T-helper 2 cell treated with Interferon-gamma antibody and Interleukin-4, amounts not matched to agents 100 ng/mL and 5 ng/mL, for 36 hours (primary cell): ENCODE measurements around the gene PDE1C. TPM values are rescaled to one million over a fixed set of nuclear protein-coding genes. Genes with fewer than 3 reads are reported as not detected.
"Not testable (repeated sequence)": the region's sequence is repeated elsewhere in the genome, so short reads cannot be mapped to it uniquely, and the experiment has no call there.

Source experiments
- intact Hi-C: fragments of 100-400 bp; cut with micrococcal nuclease; formaldehyde crosslinking; loops from one replicate; pipeline ENCODE4 v1.15.1; 2023
- total RNA-seq: library from RNA; stranded (reverse); gene quantifications from 2 replicates; pipeline ENCODE4 v1.2.3, GENCODE V29; 2022

PDE1C gene
- total RNA-seq, 1 donor from 2014 or later, result not detected

- intact Hi-C loops, result no loop called here
Observed at GRCh38 chr7:31855530-31855929, 214.7 kb downstream of the PDE1C start.

GRCh38 chr7:31853380-31853779 lies 216.8 kb downstream of the PDE1C start:
- intact Hi-C loops, result no loop called here

DNA sequence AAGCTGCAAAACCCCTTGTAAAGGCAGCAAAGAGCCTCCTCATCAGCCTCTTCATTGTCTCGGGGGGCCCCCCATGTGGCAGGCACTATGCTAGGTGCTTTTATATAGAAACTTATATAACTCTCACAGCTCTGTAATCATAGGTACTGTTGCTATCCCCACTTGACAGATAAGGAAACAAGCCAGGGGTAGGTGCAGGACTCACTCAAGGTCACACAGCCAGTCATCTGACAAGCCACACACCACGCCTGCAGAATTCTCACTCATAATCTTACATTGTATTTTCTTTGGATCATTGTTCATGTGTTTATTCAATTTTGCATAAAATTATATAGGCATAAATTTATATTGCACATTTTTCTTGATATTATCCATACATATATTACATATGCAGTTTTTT lies 217.7 kb downstream of the PDE1C start:
- intact Hi-C loops, result no loop called here

- intact Hi-C loops, result no loop called here
Observed at GRCh38 chr7:31851119-31851518, 219.1 kb downstream of the PDE1C start.

DNA sequence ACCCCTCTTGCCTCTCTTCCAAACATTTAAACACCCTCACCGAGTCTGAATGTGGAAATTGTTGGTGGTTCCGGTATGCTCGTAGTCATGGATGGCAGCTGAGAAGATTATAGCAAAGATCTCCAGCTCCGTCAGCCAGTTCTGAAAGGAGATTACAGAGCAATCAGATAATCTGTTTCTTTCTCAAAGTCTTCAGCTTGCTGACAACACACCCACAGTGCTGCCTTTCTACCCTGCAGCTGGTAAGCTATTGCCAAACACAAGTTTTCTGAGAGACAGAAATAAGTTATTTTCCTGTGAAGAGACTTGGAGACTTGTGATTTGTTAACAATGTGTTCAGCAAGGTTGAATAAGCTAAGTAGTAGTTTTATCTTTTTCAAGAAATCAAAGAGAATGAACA lies 219.6 kb downstream of the PDE1C start:
- intact Hi-C loops, result no loop called here

DNA sequence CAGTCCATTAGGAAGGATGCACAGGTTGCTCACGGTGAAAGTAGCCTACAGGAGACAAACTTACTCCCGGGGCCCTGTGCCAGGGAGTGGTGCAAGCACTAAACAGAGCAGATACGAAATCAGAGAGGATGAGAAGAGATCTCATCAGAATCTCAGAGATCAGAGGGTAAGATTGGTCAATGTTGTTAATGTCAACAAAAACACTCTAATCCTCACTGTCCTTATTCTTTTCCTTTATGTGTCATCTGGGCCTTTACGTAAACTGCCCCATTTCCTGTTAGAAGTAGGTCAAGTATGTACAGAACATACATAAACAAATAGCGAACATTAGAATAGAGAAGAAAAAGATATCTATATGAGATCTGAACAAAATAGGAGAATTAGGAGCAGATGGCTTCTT lies 220.1 kb downstream of the PDE1C start:
- intact Hi-C loops, result no loop called here

- intact Hi-C loops, result no loop called here
Observed at GRCh38 chr7:31835471-31835870, 234.7 kb downstream of the PDE1C start.

DNA sequence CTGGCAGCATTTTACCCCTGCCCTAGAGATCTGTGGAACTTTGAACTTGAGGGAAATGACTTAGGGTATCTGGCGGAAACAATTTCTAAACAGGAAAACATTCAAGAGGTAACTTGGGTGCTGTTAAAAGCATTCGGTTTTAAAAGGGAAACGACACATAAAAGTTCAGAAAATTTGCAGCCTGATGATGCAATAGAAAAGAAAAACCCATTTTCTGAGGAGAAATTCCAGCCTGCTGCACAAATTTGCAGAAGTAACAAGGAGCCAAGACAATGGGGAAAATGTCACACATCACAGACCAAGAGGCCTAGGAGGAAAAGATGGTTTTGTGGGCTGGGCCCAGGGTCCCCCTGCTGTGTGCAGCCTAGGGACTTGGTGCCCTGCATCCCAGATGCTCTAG lies 236.6 kb downstream of the PDE1C start:
- intact Hi-C loops, result not testable (repeated sequence)

DNA sequence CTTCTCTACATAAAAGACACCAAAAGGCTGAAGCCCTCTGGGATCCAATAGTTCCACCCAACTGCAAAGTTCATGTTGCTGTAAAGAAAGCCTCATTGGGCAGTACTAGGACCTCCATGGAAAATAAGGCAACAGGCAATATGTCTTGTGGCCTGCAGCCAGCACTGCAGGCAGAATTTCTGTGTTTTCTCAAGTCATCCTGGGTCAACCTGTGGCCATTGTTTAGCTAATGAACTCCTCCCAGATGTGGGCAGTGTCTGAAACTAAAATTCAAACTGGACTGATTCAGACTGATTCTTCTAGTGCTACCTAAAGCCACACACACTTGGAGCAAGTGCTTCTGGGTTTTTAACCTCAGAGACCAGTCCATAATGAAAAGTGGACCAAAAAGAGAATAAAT lies 241.7 kb downstream of the PDE1C start:
- intact Hi-C loops, result no loop called here

GRCh38 chr7:31825576-31825975 lies 244.6 kb downstream of the PDE1C start:
- intact Hi-C loops, result no loop called here

DNA sequence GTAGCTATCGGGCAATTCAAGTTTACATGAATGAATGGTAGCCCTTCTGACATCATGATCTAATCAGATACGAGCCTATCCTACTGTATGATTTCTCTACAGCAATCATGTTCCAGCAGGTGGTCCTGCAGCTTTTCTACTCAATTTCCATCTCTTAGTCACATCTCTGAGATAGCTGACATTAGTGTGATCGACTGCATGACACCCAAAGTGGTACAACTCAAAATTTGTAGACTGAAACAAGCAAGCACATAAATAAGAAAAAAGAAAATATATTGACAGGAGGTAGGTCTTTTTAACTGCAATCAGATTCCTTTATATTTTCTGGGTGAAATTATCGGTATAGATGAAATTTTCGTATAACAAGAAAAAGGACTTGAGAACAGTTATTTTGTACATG lies 251.2 kb downstream of the PDE1C start:
- intact Hi-C loops, result no loop called here

- intact Hi-C loops, result no loop called here
Observed at GRCh38 chr7:31816810-31817209, 253.4 kb downstream of the PDE1C start.

DNA sequence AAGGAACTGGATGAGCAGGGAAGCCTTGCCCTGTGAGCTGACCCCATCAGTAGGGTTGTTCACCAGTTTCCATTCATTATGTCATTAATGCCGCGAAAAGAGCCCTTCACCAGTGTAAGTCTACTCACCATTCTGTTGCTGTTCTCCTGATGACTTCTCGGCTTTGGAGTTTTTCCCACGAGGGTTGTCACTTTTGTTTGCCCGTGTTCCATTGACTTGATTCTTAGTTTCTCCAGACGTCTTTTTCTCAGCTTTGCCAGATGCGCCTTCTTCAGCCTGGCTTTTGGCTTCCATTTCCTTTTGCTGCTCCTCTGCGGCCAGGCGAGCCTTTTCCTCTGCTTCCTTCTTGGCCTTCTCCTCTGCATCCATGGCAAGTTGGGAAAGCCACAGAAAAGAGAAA lies 254.4 kb downstream of the PDE1C start:
- intact Hi-C loops, result no loop called here

DNA sequence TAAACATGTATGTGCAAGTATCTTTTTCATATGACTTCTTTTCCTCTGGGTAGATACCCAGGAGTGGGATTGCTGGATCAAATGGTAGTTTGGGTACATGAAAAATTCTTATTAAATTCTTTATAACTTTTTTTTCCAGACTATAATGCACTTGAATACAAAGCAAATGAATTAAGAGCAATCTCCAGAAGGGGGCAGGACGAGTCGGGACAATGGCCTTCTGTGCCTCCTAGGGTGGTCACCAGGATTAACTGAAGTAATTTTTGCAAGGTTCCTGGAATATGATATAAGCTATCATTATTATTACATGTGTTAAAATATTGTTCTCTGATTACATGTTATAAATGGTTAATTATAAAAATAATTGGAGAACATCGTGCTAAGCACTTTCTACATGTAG lies 256.0 kb downstream of the PDE1C start:
- intact Hi-C loops, result no loop called here

DNA sequence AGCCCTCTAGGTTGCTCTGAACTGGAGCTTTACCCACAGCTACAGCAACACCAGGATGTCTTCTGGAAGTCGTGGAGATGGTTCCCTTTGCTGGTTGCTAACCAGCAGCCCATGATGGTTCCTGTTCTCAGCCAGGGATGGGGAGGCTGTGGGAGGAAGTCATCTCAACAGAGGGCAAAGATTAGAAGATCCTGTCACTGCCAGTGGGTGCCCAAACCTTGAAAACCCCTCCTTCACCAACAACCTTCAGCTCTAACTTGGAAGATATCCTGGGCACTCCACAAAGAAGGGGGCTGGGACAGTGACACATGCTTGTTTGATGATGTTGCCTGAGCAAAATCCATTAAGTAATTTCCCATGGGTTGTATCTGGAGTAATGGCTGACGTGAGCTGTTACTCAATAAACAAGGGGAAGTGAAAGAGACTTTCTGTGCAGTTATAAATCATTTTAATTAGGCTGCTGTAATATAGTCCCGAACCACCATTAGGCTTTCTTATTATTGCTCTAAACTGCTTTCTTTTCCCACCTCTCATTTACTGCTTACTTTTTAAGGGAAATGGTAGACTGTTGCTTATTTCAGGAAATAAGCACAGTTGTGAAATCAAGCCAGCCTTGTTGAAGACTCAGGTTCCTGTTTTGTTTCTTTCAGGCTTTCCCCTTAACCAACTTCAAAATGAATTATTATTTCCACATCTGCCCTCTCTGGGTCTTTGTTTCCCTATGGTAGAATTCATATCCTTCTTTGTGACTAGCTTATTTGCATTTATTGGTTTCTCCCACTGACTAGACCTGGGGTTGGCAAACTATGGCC lies 258.4 kb downstream of the PDE1C start:
- intact Hi-C loops, result no loop called here

- intact Hi-C loops, result no loop called here
Observed at GRCh38 chr7:31805209-31805818, 264.9 kb downstream of the PDE1C start.

- intact Hi-C loops, result no loop called here
Observed at GRCh38 chr7:31796375-31796774, 273.8 kb downstream of the PDE1C start.

DNA sequence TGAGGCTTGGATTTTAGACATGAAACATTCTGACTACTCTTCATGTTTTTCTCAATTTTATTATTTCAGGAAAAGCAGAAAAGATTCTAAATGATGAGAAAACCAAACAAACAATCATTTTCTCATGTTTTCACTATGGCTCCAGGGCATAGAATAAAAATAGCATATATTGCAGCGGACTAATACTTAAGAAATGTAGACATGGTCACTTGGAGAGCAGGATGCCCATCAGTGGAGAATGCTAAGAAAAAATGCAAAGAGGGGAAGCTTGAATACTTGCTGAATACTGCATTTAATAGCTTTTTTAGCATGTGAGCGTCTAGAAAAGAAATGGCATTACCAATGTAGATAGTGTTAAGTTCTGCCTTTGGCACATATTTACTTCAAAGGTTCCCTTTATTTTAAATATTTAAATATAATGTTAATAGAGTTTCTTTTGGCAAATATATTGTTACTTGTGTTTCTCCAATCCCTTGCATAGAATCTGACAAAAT lies 275.3 kb downstream of the PDE1C start:
- intact Hi-C loops, result no loop called here

- intact Hi-C loops, result no loop called here
Observed at GRCh38 chr7:31791881-31792280, 278.3 kb downstream of the PDE1C start.

DNA sequence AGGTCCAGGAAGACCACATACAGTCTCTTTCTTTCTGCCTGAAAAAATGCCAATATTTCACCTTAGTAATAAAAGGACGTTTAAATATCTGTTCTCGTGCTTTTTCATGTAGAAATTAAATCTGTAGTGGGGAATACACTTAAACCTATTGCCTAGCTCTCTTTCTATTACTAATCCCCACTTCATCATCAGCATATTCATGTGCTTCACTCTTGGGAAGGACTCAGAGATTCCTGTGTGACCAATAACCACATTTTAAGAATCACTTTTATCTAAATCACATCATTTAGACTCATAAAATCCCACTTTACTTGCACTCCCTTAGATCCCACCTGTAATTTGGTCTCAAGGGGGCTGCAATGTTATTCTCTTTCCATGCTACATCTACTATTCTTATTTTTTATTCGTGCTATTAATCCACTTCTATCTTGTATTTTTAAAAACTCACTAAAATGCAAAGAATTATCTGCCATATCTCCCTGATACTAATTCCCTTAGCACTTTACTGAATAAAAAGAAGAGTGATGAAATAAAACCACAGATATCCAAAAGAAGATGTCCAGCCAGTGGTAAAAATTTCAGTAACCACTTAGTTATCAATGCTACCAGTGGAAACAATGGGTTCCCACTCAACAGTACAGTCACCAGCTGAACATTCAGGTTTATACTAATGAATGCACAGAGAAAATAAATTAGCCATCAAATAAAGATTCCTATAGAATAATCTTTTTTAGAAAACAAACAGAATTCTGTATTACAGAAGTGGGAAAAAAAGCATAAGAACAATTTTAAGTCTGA lies 281.1 kb downstream of the PDE1C start:
- intact Hi-C loops, result no loop called here

GRCh38 chr7:31788445-31788844 lies 281.8 kb downstream of the PDE1C start:
- intact Hi-C loops, result no loop called here

DNA sequence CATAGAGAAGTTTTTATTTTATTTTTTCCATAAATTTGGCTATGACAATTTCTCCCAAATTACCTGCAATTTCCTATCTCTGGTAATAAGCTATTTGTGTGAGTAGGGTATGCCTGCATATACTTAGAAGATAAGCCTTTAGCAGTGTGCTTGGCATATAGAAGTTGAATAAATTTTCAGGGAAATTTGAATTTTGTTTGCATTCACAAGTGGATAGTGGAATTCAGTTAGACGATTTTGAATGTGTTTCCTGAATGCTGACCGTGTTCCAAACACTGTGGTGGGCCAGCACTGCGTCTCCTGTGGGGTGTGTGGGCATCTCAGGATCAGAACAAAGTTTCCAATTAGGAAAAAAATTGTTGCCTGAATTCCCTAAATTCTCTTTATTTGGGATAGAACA lies 283.9 kb downstream of the PDE1C start:
- intact Hi-C loops, result no loop called here
